GM19452 (cell line): Measurements from ENCODE around the gene SETD3.

Source experiments
- ATAC-seq: cut with Tn5 transposase; IDR thresholded peaks from one replicate; pipeline ENCODE4 v1.9.1; 2021; ENCODE audit not compliant: unreplicated experiment

Gene SETD3

GRCh38 chr14:99516871-99517642 is 36.4 kb upstream of the SETD3 start:
- ATAC-seq: no peak

DNA sequence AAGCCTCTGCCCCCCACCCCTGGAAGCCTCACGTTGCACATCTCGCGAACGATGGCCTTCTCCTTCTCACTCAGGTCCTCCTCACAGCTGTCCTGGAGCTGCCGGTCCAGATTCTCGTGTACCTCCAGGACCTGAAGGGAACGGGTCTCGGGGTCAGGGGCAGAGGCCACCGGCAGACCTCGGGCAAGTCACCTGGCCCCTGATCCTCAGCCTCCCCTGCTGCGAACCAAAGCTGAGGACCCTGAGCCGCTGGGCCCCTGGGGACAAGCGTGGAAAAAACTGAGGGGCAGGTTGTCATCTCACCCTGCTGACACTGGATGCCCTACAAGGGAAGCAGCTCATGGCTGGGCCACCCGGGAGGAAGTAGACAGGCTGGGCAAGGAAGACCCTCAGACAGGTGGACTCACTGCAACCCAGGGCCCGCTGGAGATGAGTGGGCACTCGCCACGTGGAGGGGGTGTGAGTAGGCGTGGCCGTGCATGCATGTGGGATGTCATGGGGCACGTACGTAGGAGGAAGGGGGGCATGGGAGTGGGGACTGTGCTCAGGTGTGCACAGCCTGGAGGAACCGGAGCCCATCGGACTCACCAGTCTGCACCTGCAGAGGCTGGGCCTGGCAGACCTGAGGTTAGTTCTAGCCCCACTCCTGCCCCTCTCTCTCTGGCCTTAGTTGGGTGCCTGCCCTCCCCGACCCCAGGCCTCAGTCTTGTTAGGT is 35.7 kb upstream of the SETD3 start:
- ATAC-seq: no peak

- ATAC-seq: no peak
These were observed 34.9 kb upstream of the SETD3 start for GRCh38 chr14:99515301-99516155.

GRCh38 chr14:99514552-99515300 is 34.1 kb upstream of the SETD3 start:
- ATAC-seq: no peak

- no peak for ATAC-seq
These were observed 33.4 kb upstream of the SETD3 start for GRCh38 chr14:99513946-99514551.

DNA sequence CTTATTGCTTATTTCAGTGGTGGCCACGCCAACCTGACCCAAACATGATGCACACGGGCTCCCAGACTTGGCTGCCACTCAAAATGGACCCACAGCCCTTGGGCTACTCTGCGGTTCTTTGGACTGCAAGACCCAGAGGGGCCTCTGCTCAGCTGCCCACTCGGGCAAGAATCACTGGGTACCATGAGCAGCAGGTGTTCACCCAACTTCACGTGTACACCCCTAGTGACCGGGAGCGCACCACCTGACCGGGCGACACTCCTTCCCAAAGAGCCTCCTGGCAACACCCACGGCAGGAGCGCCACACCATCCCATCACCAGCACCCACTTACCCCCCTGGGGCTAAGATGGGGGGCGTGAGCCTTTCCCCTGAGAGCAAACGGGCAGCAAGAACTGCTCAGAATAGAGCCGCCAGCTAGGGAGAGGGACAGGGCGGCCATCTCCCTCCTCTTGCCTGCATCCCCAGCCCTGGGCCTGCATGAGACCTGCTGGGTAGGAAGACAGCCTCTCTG is 32.6 kb upstream of the SETD3 start:
- ATAC-seq: no peak

GRCh38 chr14:99512571-99513182 is 32.0 kb upstream of the SETD3 start:
- ATAC-seq: no peak

- no peak for ATAC-seq
These were observed 31.4 kb upstream of the SETD3 start for GRCh38 chr14:99512110-99512449.

GRCh38 chr14:99511421-99512109 is 30.9 kb upstream of the SETD3 start:
- ATAC-seq: no peak

DNA sequence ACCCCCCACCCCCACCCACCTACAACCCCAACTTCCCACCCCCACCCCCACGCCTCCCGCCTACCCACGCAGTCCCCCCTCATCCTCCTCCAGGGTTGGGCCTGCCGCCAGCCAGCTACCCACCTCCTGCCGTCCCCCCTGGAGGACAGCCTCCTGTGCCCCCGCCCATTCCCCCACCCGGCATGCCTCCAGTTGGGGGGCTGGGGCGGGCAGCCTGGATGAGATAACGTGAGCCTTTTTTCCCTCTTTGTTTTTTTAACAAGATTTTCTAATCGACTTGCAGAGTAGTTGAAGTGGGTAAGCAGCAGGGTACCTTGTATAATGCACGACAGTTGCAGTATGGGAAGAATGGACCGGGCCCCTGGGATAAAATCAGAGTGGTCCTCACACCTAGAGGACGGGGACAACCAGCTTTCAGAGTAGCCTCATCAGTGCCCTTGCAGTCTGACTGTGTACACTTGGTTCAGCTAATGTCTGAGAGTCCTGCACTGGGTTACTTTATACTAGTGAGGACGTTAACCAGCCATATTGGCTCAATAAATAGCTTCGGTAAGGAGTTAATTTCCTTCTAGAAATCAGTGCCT is 30.0 kb upstream of the SETD3 start:
- ATAC-seq: no peak

- ATAC-seq: no peak
These were observed 29.4 kb upstream of the SETD3 start for GRCh38 chr14:99509871-99510555.

DNA sequence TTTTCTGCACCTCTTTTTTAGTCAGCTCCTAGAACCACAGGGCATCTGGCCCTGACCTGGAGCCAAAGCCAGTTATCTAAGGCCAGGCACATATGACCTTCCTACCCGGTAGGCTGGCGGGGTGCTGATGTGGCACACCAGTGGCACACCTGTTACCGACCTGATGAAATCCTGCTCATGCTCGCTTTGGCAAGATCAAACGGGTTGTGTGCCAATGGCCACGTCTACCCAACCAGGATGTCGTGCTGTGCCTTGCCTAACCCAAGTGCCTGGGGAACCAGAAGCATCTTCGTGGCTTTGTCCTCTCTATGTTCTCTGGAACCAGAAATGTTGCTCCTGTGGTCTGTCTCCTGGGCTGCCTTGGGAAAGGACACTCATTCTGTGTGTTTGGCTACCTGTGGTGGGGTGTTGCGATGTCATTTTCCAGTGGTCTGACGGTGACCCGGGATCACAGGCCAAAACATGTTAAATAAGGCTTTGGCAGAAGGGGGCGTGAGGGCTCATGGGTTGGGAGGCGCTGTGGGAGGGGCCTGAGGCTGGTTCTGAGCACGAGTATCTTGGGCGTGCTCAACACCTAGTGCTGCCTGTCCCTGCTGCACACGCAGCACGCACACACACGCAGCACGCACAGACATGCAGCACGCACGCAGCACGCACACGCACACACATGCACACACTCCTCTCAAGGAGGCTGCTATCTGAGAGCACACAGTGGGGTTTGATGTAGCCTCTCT is 28.4 kb upstream of the SETD3 start:
- no peak for ATAC-seq

DNA sequence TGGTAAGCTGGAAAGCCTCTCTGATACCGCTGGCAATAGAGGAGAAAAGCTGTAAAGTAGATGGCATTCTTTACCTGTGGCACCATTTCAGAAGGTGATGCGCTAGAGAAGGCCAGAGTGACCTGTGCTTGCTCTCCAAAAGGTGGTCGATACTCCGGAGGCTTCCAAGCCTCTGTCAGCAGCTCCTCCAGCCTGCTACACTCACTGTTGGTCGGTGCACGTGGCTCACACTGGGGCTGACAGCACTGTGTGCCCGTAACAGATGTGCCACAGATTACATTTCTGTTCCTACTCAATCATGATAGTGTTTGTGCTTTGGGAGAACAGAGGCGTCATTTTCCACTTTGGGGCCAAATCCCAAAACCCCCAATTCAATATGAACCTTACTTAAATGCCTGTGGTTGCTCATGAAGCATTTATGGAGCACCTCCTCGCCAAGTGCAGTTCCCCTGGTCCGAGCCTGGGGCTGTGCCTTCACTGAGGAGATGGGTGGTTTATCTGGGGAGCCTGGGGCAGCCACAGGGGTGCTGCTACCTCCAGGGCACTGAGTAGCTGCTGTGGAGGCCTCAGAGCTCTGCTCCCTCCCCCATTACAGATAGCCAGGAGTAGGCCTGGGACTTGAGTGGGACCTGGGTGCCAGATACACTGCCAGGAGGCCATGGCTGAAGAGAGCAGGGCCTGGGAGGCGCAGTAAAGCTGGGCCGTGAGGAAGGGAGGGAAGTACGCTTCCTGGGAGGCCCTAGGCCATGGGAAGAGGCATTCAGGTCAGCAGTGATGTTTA is 27.4 kb upstream of the SETD3 start:
- no peak for ATAC-seq

GRCh38 chr14:99506276-99506675 is 25.6 kb upstream of the SETD3 start:
- ATAC-seq: no peak

- no peak for ATAC-seq
These were observed 24.4 kb upstream of the SETD3 start for GRCh38 chr14:99505089-99505488.

DNA sequence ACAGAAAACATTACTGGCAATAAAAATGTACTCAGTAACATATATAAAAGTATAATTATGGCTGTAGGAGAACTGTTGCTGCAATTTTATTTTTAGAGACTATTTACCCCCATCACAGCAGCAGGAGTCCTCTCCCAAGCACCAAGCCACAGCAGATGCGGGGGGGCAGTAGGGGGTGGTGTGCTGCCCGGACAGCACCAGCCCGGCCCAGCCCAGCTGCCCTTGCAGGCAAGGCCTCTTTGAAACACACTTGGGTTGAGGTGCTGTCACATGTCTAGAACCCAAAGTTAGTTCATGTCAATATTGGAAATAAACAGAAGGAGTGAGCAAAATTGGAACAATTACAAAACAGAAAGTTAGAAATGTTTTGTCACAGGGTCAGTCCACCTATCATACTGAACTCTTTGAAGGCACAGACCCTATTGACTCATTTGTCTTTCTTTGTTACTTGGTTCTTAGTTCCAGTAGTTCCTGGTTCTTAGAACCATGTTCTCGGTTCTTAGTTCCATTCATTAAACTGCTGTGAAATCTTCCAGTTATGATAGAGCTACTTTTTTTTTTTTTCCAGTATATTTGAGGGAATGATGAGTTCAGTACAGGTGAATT is 23.3 kb upstream of the SETD3 start:
- ATAC-seq: no peak

- no peak for ATAC-seq
These were observed 22.3 kb upstream of the SETD3 start for GRCh38 chr14:99502989-99503421.
